Stimulated activated memory B cell treated with anti-CD40 and anti-IgM and Interleukin-4, amounts not matched to agents 10 μg/mL and 1 μg/mL and 100 μg/mL, for 72 hours (primary cell): ENCODE results near the gene PERM1.
A peak's percentile ranks its signal among the peaks of the same experiment; 100 is the strongest.

Experiments
- ATAC-seq: fragments of 150-1000 bp; cut with Tn5 transposase; 2 replicates; pipeline ENCODE4 v1.10.0; 2021
- H3K27ac Mint-ChIP-seq: one replicate; pipeline ENCODE4 v1.8.0; 2022; ENCODE audit warnings: mild to moderate bottlenecking, mixed read lengths
- H3K27me3 Mint-ChIP-seq: one replicate; pipeline ENCODE4 v1.8.0; 2022; ENCODE audit warnings: mixed read lengths
- H3K36me3 Mint-ChIP-seq: one replicate; pipeline ENCODE4 v1.8.0; 2022; ENCODE audit warnings: mixed read lengths
- H3K4me1 Mint-ChIP-seq: one replicate; pipeline ENCODE4 v1.8.0; 2022; ENCODE audit warnings: mixed read lengths
- H3K4me3 Mint-ChIP-seq: one replicate; pipeline ENCODE4 v1.8.0; 2022; ENCODE audit warnings: mild to moderate bottlenecking, moderate library complexity, mixed read lengths
- H3K9me3 Mint-ChIP-seq: one replicate; pipeline ENCODE4 v1.8.0; 2022; ENCODE audit warnings: mixed read lengths

The PERM1 gene

DNA sequence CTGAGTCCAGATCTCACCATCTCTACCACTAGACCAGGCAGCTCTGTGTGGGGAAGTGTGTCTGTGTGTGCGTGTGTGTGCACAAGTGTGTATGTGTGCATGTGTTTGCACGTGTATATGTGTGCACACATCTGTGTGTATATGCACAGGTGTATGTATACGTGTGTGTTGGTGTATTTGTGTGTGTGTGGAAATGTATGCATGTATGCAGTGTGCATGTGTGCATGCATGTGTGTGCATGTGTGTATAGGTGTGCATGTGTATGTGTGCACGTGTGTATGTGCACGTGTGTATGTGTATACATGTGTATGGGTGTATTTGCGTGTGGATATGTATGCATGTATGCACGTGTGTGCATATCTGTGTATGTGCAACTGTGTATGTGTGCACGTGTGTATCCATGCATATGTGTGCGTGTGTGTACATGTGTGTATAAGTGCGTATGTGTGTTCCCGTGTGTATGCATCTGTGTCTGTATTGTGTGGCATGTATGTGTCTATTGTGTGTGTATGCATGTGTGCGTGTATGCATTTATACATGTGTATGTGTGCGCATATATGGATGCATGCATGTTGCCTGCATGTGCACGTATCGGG, 12.5 kb downstream of the PERM1 start:
- no peak overlapping the region for H3K4me3 Mint-ChIP-seq

DNA sequence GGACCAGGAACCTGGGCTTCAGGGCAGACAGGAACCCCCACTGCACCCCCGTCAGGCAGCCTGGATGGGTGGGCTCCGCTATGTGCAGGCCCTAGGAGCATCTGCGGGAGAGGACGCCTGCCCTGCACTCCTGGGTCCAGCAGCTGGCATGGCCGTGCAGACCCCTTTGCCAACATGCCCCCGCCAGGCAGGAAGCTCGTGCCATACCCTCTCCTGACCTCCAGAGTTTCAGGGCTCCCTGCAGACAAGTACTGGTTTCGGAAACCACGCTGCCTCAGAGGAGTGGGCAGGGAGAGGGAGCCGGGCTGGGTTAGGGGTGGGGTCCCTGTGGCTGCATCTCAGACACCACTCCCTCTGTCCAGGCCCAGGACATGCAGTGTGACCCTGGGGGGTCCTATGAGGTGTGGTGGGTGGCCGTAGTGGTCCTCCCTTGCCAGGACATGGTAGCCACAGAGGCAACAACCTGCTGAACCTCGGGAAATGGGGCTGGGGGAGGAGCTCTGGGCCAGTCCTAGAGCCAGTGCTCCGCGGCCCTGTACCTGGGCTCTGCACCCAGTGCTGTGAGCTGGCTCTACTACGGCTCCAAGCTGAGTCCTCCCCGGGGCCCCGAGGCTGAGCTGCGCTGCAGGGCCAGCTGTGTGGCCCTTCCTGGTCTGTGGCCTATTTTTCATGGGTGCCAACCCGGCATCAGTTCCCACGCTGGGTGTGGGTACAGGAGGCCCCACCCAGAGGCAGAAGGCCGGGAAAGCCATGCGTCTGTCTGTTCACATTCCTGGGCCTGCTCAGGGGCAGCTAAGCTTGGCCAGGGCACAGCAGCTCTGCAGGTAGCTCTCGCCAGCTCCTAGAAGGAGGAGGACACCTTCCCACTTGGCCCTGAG, 14.2 kb downstream of the PERM1 start:
- Mint-ChIP-seq H3K9me3 (no peaks in the 10 kb centered on the region), H3K27me3 (peaks cover 26% of the 10 kb centered on the region), H3K4me3 (no peak overlapping the region), H3K27ac (no peak overlapping the region), H3K4me1 (no peaks in the 10 kb centered on the region), H3K36me3 (no peaks in the 10 kb centered on the region)
- no peak for ATAC-seq

More for the DNA sequence above, 12.5 kb downstream of the PERM1 start:
- Mint-ChIP-seq H3K27ac (no peak overlapping the region), H3K27me3 (peaks cover 42% of the 10 kb centered on the region), H3K4me1 (no peaks in the 10 kb centered on the region), H3K9me3 (no peaks in the 10 kb centered on the region), H3K36me3 (no peaks in the 10 kb centered on the region)
- ATAC-seq = no peak

DNA sequence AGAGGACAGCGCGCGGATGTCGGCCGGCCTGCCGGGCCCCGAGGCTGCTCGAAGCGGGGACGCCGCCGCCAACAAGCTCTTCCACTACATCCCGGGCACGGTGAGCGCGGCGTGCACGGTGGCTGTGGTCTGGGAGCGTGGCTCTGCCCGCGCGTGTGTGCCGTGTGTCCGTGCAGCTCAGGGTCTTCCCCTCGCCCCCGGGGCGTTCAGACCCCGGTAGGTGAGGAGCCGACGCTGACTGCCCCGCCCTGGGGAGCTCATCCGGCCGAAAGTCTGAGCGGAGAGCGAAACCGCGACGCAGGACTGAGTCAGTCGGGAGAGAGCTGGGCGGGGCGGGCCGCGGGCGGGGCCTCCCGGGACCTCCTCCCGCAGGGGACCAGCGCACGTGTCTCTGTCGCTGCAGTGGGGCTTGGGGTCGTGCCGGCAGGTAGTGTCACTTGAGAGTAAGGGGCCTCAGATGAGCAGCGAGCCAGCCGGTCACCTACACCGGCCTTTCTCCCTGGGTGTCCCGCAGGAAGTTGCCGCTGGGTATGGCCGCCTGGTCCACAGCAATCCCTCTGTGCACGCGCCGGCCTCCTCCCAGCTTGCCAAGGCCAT, 15.1 kb downstream of the PERM1 start:
- Mint-ChIP-seq H3K36me3 (peaks cover 4% of the 10 kb centered on the region), H3K27me3 (peaks cover 17% of the 10 kb centered on the region), H3K4me1 (peaks cover 6% of the 10 kb centered on the region), H3K27ac (no peak overlapping the region), H3K4me3 (peak overlapping the region; percentile 83), H3K9me3 (no peaks in the 10 kb centered on the region)
- peak; percentile 80 for ATAC-seq

DNA sequence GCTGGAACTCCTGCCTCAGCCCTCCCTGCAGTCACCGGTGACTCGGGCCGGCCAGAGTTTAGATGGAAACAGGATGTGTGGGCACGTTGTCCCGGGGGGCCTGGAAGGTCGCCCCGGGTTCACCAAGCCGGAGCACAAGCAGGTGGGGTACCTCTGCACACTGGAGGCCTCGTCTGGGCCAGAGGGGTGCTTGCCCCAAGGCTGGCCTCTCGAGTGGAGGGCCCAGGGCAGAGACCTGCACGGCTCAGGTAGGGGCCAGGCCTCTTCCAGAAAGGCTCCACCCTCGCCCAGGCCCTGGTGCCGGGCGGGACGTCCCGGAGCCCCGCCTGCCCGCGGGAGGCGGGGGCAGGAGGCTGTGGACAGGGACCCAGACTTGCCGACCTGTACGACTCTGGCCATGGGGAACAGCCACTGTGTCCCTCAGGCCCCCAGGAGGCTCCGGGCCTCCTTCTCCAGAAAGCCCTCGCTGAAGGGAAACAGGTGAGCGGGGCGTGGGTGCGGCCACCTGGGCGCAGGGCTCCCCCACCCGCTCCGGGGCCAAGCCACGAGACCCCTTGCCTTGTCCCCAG, 15.7 kb downstream of the PERM1 start, which contains the start of gene PLEKHN1:
Gene PLEKHN1, plus strand, starts transcription at position 348 of the 569 bp plus-strand sequence. Its CDS starts 50 bp downstream, at position 398.
- Mint-ChIP-seq H3K4me3 (peak within 1 kb of the TSS; percentile 83), H3K27ac (no peak within 1 kb of the TSS), H3K36me3 (peaks cover 4% of the 10 kb centered on the region), H3K9me3 (no peaks in the 10 kb centered on the region), H3K27me3 (peaks cover 11% of the 10 kb centered on the region), H3K4me1 (peaks cover 12% of the 10 kb centered on the region)
- ATAC-seq = peak; percentile 62

DNA sequence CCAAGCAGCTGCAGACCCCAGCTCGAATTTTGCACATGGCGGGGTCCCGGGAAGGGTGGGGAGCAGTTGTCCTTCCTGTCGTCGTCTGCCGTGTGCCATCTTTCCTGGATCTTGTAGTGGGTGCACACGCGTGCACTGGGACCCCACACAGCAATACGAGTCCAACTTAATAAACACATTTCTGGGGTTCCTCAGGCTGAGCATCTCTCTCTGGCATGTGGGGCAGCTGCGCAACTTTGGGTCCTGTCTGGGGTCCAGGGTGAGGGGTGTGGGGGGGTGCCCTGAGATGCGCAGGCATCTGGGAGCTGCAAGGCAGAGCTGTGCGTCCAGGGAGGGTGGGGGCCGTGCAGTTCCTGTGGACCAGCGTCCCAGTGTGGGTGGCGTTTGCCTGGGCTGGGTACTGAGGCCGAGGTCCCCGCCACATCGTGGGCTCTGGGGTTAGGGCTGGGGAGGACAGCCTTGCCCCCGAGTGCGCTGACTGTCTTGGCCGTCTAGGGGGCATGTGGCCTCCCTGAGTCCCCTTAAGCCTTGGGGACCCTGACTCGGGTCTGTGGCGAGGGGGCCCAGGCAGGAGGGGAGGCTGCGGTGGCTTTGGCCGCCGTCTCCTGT, 16.3 kb downstream of the PERM1 start:
- ATAC-seq = no peak
- Mint-ChIP-seq H3K36me3 (peaks cover 4% of the 10 kb centered on the region), H3K27me3 (peaks cover 10% of the 10 kb centered on the region), H3K4me3 (peak overlapping the region; percentile 26), H3K4me1 (peaks cover 12% of the 10 kb centered on the region), H3K9me3 (no peaks in the 10 kb centered on the region), H3K27ac (no peak overlapping the region)

DNA sequence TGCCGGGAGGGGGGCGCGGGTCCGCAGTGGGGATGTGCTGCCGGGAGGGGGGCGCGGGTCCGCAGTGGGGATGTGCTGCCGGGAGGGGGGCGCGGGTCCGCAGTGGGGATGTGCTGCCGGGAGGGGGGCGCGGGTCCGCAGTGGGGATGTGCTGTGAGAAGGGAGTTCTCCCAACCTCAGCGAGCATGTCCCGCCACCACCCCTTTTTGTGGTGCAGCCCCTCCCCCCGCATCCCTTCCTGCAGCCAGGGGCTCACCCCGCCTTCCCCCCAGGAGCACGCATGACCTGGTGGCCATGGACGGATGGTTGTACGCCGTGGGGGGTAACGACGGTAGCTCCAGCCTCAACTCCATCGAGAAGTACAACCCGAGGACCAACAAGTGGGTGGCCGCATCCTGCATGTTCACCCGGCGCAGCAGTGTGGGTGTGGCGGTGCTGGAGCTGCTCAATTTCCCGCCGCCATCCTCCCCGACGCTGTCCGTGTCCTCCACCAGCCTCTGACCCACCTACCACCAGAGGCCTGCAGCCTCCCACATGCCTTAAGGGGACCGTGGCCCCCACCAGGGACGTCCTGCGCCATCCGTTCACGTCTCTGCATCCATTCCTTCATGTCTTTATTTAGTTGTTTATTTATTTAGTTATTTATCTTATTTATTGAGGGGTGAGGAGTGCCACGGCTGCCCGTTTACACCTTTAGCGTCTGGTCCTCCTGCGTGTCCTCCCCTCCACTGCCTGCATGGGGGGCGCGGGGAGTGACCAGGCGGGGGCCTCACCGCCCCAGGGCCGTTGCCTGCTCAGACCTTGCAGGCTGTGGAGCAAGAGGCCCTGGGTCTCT, 17.0 kb downstream of the PERM1 start:
- H3K27ac Mint-ChIP-seq = no peak overlapping the region
- H3K9me3 Mint-ChIP-seq = no peaks in the 10 kb centered on the region
- H3K36me3 Mint-ChIP-seq = peaks cover 4% of the 10 kb centered on the region
- no peak overlapping the region for H3K4me3 Mint-ChIP-seq
- H3K27me3 Mint-ChIP-seq = peaks cover 10% of the 10 kb centered on the region
- no peak for ATAC-seq
- peaks cover 12% of the 10 kb centered on the region for H3K4me1 Mint-ChIP-seq

DNA sequence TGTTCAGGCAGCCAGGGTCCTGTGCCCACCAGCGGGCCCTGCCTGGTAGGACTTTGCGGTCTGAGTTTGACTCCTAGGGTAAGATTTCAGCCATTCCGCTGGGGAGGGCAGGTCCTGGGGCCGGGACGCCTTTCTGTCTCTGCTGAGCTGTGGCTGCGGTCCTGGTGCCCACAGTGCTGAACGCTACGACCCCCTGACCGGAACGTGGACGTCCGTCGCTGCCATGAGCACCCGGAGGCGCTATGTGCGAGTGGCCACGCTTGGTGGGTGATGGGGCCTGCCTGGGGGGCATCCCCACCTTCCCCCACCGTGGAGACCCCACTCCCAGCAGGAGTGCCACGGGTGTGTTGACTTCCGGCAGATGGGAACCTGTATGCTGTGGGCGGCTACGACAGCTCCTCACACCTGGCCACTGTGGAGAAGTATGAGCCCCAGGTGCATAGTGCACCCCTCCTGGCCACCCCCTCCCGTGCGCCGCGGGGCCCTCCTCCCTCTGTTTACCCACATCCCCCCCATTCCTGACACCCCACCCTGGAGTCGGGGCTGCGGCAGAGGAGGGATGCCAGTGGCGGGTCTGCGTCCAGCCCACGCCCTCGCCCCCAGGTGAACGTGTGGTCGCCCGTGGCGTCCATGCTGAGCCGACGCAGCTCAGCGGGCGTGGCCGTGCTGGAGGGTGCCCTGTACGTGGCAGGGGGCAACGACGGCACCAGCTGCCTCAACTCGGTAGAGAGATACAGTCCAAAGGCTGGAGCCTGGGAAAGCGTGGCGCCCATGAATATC, 18.0 kb downstream of the PERM1 start:
- no peak overlapping the region for H3K27ac Mint-ChIP-seq
- peaks cover 12% of the 10 kb centered on the region for H3K4me1 Mint-ChIP-seq
- peaks cover 4% of the 10 kb centered on the region for H3K36me3 Mint-ChIP-seq
- no peaks in the 10 kb centered on the region for H3K9me3 Mint-ChIP-seq
- H3K4me3 Mint-ChIP-seq = no peak overlapping the region
- peaks cover 10% of the 10 kb centered on the region for H3K27me3 Mint-ChIP-seq
- no peak for ATAC-seq

DNA sequence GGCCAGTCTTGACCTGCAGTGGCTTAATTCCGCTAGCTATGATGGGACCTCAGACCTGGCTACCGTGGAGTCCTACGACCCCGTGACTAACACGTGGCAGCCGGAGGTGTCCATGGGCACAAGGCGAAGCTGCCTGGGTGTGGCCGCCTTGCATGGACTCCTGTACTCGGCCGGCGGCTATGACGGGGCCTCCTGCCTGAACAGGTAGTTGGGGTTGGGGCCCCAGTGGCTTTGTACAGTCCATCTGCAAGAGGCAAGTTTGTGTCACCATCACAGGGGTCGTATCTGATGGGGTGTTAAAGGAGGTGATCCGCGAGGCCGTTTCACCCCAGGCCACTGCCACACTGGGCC, 18.6 kb downstream of the PERM1 start:
- no peak for ATAC-seq
- Mint-ChIP-seq H3K4me3 (no peak overlapping the region), H3K27me3 (peaks cover 3% of the 10 kb centered on the region), H3K36me3 (peaks cover 4% of the 10 kb centered on the region), H3K9me3 (no peaks in the 10 kb centered on the region), H3K27ac (no peak overlapping the region), H3K4me1 (peaks cover 17% of the 10 kb centered on the region)

DNA sequence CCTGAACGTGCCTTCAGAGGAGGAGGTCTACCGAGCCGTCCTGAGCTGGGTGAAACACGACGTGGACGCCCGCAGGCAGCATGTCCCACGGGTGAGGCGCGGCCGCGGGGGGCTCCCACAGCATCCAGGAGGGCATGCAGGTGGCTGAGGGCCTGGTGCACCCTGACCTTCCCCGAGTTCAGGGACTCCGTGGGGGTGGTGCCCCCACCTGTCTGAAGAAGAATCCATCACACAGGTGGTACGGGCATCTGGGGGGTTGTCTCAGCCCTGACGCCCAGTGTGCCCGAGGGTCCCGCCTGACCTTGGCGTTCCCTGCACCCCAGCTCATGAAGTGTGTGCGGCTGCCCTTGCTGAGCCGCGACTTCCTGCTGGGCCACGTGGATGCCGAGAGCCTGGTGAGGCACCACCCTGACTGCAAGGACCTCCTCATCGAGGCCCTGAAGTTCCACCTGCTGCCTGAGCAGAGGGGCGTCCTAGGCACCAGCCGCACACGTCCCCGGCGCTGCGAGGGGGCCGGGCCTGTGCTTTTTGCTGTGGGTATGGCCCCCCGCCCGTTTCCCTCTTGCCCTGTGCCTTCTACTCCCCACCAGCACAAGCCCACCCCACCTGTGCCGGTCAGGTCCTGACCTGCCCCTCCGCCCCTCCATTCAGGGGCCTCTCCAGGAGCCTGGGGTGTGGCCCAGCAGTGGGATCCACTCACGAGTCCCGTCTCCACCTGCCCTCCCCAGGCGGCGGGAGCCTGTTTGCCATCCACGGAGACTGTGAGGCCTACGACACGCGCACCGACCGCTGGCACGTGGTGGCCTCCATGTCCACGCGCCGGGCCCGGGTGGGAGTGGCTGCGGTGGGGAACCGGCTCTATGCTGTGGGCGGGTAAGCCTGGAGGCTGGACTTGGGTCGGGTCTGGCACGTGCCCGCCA, 19.3 kb downstream of the PERM1 start:
- Mint-ChIP-seq H3K4me3 (peak overlapping the region; percentile 60), H3K9me3 (no peaks in the 10 kb centered on the region), H3K36me3 (peaks cover 4% of the 10 kb centered on the region), H3K27ac (no peak overlapping the region), H3K4me1 (peaks cover 23% of the 10 kb centered on the region), H3K27me3 (no peaks in the 10 kb centered on the region)
- ATAC-seq = no peak

DNA sequence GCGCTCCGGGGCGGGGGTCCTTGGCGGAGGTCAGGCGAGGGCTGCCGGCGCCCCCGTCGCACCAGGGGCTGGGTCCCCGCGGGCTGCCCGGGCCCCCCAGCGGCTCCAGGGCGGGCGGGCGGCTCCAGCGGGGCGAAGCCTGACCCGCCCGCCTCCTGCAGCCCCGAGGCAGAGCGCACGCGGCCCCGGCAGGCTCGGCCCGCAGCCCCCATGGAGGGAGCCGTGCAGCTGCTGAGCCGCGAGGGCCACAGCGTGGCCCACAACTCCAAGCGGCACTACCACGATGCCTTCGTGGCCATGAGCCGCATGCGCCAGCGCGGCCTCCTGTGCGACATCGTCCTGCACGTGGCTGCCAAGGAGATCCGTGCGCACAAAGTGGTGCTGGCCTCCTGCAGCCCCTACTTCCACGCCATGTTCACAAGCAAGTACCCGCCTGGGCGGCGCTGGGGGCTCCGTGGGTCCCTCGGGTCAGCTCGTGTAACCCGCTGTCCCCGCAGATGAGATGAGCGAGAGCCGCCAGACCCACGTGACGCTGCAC, 20.7 kb downstream of the PERM1 start:
- no peak for ATAC-seq
- Mint-ChIP-seq H3K27me3 (no peaks in the 10 kb centered on the region), H3K36me3 (peaks cover 10% of the 10 kb centered on the region), H3K27ac (no peak overlapping the region), H3K4me3 (peak overlapping the region; percentile 41), H3K4me1 (peaks cover 34% of the 10 kb centered on the region), H3K9me3 (no peaks in the 10 kb centered on the region)

DNA sequence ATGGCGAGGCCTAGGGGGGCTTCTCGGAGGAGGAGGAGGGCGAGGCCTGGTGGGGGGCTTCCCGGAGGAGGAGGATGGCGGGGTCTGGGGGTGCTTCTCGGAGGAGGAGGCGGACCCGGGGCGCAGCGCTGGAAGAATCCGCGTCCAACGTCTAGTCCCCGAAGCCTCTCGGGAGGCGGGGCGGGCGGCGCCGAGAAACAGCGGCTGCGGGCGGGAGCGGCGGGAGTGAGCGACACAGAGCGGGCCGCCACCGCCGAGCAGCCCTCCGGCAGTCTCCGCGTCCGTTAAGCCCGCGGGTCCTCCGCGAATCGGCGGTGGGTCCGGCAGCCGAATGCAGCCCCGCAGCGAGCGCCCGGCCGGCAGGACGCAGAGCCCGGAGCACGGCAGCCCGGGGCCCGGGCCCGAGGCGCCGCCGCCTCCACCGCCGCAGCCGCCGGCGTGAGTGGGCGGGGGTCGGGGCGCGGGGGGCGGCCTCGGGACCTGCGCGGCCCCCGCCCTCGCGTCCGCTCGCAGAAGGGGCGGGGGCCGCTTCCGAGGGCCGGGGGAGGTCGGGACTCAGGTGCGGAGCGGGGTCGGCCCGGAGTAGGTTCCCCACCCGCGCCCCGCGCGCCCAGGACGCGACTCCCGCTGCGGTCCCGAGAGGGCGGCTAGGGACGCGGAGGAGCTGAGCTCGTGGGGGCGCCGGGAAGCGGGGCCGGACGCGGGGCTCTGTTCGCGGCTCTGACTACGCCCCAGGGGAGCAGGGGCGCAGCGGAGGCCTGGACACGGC, 21.3 kb downstream of the PERM1 start, which contains the start of gene KLHL17:
Gene KLHL17, plus strand, starts transcription at position 222 of the 769 bp plus-strand sequence. Its CDS starts 110 bp downstream, at position 332.
- Mint-ChIP-seq H3K27me3 (no peaks in the 10 kb centered on the region), H3K4me1 (peaks cover 34% of the 10 kb centered on the region), H3K4me3 (peak within 1 kb of the TSS; percentile 87), H3K9me3 (no peaks in the 10 kb centered on the region), H3K36me3 (peaks cover 17% of the 10 kb centered on the region), H3K27ac (peak within 1 kb of the TSS; percentile 74)
- peak; percentile 63 for ATAC-seq

DNA sequence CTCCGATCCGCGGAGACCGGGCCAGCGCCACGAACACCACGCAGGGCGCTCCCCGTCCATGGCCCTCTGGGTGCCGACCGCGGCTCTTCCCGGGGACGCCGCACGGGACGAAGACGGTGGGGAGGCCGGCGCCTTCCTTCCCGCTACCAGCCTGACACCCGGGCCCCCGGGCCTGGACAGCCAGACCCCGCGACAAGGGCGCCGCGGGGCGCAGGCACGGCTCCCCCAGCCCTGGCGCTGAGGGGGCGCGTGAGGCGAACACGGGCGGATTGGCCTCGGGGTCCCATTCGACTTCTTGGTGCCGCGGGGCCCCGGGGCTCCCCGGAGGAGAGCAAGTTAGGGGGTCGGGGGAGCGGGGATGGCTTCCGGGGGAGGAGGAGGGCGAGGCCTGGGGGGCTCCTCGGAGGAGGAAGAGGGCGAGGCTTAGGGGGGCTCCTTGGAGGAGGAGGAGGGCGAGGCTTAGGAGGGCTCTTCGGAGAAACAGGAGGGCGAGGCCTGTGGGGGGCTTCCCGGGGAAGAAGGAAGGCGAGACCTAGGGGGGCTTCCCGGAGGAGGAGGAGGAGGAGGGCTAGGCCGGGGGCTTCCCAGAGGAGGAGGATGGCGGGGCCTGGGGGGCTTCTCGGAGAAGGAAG, 22.0 kb downstream of the PERM1 start:
- H3K27me3 Mint-ChIP-seq = no peaks in the 10 kb centered on the region
- H3K4me3 Mint-ChIP-seq = peak overlapping the region; percentile 87
- H3K36me3 Mint-ChIP-seq = peaks cover 24% of the 10 kb centered on the region
- peak; percentile 28 for ATAC-seq
- no peaks in the 10 kb centered on the region for H3K9me3 Mint-ChIP-seq
- peaks cover 40% of the 10 kb centered on the region for H3K4me1 Mint-ChIP-seq
- H3K27ac Mint-ChIP-seq = peak overlapping the region; percentile 74
